Testis (tissue), 3 donors: ENCODE data around the gene GRM8. TPM values are rescaled to one million over a fixed set of nuclear protein-coding genes. Genes with fewer than 3 reads are reported as not detected.

Experiments
- DNase-seq: peaks from one replicate; pipeline ENCODE4 v3.0.0-alpha.2; 2019
- H3K27ac ChIP-seq, 2 donors: fragments of 200-600 bp; sonication (generic); one replicate each; pipeline ENCODE4 v1.5.1; 2019
- H3K27me3 ChIP-seq: fragments of 200-600 bp; sonication (generic); one replicate; pipeline ENCODE4 v1.5.1; 2019
- H3K36me3 ChIP-seq: fragments of 200-600 bp; sonication (generic); one replicate; pipeline ENCODE4 v1.5.1; 2017; ENCODE audit warnings: low read depth; ENCODE audit errors: missing control alignments
- H3K4me1 ChIP-seq: fragments of 200-600 bp; sonication (generic); one replicate; pipeline ENCODE4 v1.5.1; 2019
- H3K4me3 ChIP-seq, 2 donors: fragments of 200-600 bp; sonication (generic); one replicate each; pipeline ENCODE4 v1.5.1; 2017 to 2019
- H3K9me3 ChIP-seq: fragments of 200-600 bp; sonication (generic); one replicate; pipeline ENCODE4 v1.5.1; 2017
- CTCF ChIP-seq, 3 experiments: fragments of 450-650 bp in 2 of 3; fragments of 200-600 bp in 1 of 3; sonication (generic) in 1 of 3; IDR thresholded peaks; one replicate each; pipeline ENCODE4 v1.5.1; 2016 to 2019; ENCODE audit warnings: antibody characterized with exemption in 3 of 3, mild to moderate bottlenecking in 2 of 3, moderate library complexity in 1 of 3
- POLR2A ChIP-seq: fragments of 450-650 bp; IDR thresholded peaks from one replicate; pipeline ENCODE4 v1.6.1; 2017; ENCODE audit warnings: antibody characterized with exemption, mild to moderate bottlenecking, moderate library complexity
- WGBS, 2 donors: methylation state at CpG; one replicate each; pipeline ENCODE4 v1.1.5; 2018; 5-methylcytosine and 5-hydroxymethylcytosine counted together
- intact Hi-C: fragments of 100-400 bp; cut with DNase I; formaldehyde crosslinking; loops from one replicate; pipeline ENCODE4 v1.15.1; 2023; ENCODE audit warnings: low total_unique reads
- polyA plus RNA-seq: library from polyadenylated mRNA; stranded (reverse); fragments of 350-450 nt; fragmentation: Illumina TruSeq; extraction: RNeasy Lipid Tissue Mini Kit (QIAGEN cat#74804); gene quantifications from one replicate; pipeline ENCODE4 v1.2.3, GENCODE V29; 2014; ENCODE audit warnings: low read depth, low replicate concordance; ENCODE audit not compliant: insufficient read depth
- total RNA-seq, 2 donors: library from RNA; depleted of rRNA; stranded (reverse); fragments of >200 nt; gene quantifications; one replicate each; pipeline ENCODE4 v1.2.3, GENCODE V29; 2016

Gene GRM8
- total and polyA plus RNA-seq, 3 donors from 2014 or later, result 7.1 to 8.2 (median 7.1) TPM

GRCh38 chr7:126700807-126701604 is 551.7 kb downstream of the GRM8 start:
- Histone ChIP-seq H3K4me1 (no peaks in the 10 kb centered on the region), H3K27me3 (no peaks in the 10 kb centered on the region), H3K9me3 (no peaks in the 10 kb centered on the region), H3K36me3 (no peaks in the 10 kb centered on the region), H3K4me3 (no peak overlapping the region), H3K27ac (no peak overlapping the region)
- 38 to 40% methylated on average over 5 of the region's 5 CpGs for WGBS, 2 donors
- no peak for TF ChIP-seq CTCF (IDR thresholded peaks at IDR 0.05)
- TF ChIP-seq POLR2A, result no peak
- intact Hi-C loops, result no loop called here
- no peak for DNase-seq

GRCh38 chr7:126699707-126700106 is 553.0 kb downstream of the GRM8 start:
- H3K4me1 ChIP-seq, result no peaks in the 10 kb centered on the region
- no peaks in the 10 kb centered on the region for H3K36me3 ChIP-seq
- no peak overlapping the region for H3K4me3 ChIP-seq
- no peak overlapping the region for H3K27ac ChIP-seq
- no peak for DNase-seq
- intact Hi-C loops, result no loop called here
- TF ChIP-seq CTCF (IDR thresholded peaks at IDR 0.05), result no peak
- TF ChIP-seq POLR2A, result no peak
- H3K9me3 ChIP-seq, result no peaks in the 10 kb centered on the region
- H3K27me3 ChIP-seq, result no peaks in the 10 kb centered on the region

- intact Hi-C loops, result no loop called here
- Histone ChIP-seq H3K4me1 (no peaks in the 10 kb centered on the region), H3K9me3 (no peaks in the 10 kb centered on the region), H3K27me3 (no peaks in the 10 kb centered on the region), H3K36me3 (no peaks in the 10 kb centered on the region), H3K27ac (no peak overlapping the region), H3K4me3 (no peak overlapping the region)
- DNase-seq, result no peak
- 38 to 52% methylated on average over 2 of the region's 2 CpGs for WGBS, 2 donors
- TF ChIP-seq CTCF (IDR thresholded peaks at IDR 0.05) (no peak), POLR2A (no peak)
These were observed 553.8 kb downstream of the GRM8 start for GRCh38 chr7:126698909-126699308.

DNA sequence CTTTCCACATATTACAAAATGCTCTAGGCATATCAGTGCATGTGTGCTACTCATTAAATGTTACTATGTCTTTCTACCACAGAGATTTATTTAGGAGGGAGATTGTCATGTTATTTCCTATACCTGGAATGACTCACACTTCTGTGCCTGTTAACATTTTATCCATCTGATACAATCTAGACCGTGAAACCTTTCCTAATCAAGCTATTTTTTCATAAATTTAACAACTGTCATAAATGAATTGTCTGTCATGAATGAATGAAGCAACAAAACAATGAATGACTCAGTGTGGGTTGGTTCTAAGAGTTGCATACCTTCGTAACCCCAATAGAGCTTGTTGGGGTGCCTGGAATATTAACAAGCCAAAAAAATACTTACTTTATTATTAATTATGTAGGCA is 554.3 kb downstream of the GRM8 start:
- Histone ChIP-seq H3K27me3 (no peaks in the 10 kb centered on the region), H3K4me1 (no peaks in the 10 kb centered on the region), H3K9me3 (no peaks in the 10 kb centered on the region), H3K4me3 (no peak overlapping the region), H3K36me3 (no peaks in the 10 kb centered on the region), H3K27ac (no peak overlapping the region)
- TF ChIP-seq CTCF (IDR thresholded peaks at IDR 0.05) (no peak), POLR2A (no peak)
- intact Hi-C loops, result no loop called here
- 78 to 86% methylated on average over 2 of the region's 2 CpGs for WGBS, 2 donors
- DNase-seq, result no peak
